H9 (cell line): ENCODE results near the gene SLC12A8. TPM values are rescaled to one million over a fixed set of nuclear protein-coding genes. Genes with fewer than 3 reads are reported as not detected.

Source experiments
- DNase-seq: peaks from one replicate; pipeline ENCODE4 v3.0.0-alpha.2; 2017
- H2AFZ ChIP-seq: one replicate; pipeline ENCODE4 v1.6.1; 2013; ENCODE audit warnings: mild to moderate bottlenecking, low read length, control low read depth, moderate library complexity
- H2AK5ac ChIP-seq: 2 replicates; pipeline ENCODE4 v1.6.1; 2013; ENCODE audit warnings: low read length, control low read depth, mixed read lengths; ENCODE audit not compliant: insufficient read length
- H2BK120ac ChIP-seq: one replicate; pipeline ENCODE4 v1.6.1; 2013; ENCODE audit warnings: low read depth, mild to moderate bottlenecking, low read length, control low read depth, inconsistent platforms; ENCODE audit not compliant: poor library complexity, severe bottlenecking
- H2BK12ac ChIP-seq: 2 replicates; pipeline ENCODE4 v1.6.1; 2013; ENCODE audit warnings: low read length, control low read depth, mixed read lengths, low read depth; ENCODE audit not compliant: insufficient read length
- H2BK15ac ChIP-seq: 2 replicates; pipeline ENCODE4 v1.6.1; 2013; ENCODE audit warnings: low read depth, low read length, control low read depth
- H2BK20ac ChIP-seq: one replicate; pipeline ENCODE4 v1.6.1; 2013; ENCODE audit warnings: low read depth, mild to moderate bottlenecking, low read length, control low read depth, inconsistent platforms; ENCODE audit not compliant: poor library complexity, severe bottlenecking
- H2BK5ac ChIP-seq: 2 replicates; pipeline ENCODE4 v1.6.1; 2013; ENCODE audit warnings: low read length, control low read depth, mixed read lengths; ENCODE audit not compliant: insufficient read length
- H3K14ac ChIP-seq: 2 replicates; pipeline ENCODE4 v1.6.1; 2013; ENCODE audit warnings: low read length, control low read depth; ENCODE audit not compliant: insufficient read depth
- H3K18ac ChIP-seq: 2 replicates; pipeline ENCODE4 v1.6.1; 2013; ENCODE audit warnings: low read depth, mild to moderate bottlenecking, mixed read lengths, low read length, control low read depth; ENCODE audit not compliant: insufficient read length
- H3K23ac ChIP-seq: 2 replicates; pipeline ENCODE4 v1.6.1; 2013; ENCODE audit warnings: low read length, control low read depth, mixed read lengths, low read depth; ENCODE audit not compliant: insufficient read length
- H3K23me2 ChIP-seq: 2 replicates; pipeline ENCODE4 v1.6.1; 2013; ENCODE audit warnings: low read depth, mild to moderate bottlenecking, mixed read lengths, low read length, control low read depth; ENCODE audit not compliant: insufficient read length, poor library complexity, severe bottlenecking
- H3K27ac ChIP-seq: 2 replicates; pipeline ENCODE4 v1.5.1; 2013; ENCODE audit warnings: low read length, control low read depth, mixed read lengths, low read depth; ENCODE audit not compliant: insufficient read length
- H3K27me3 ChIP-seq: 2 replicates; pipeline ENCODE4 v1.6.1; 2013; ENCODE audit warnings: low read length, control low read depth, inconsistent platforms; ENCODE audit not compliant: insufficient read depth
- H3K4ac ChIP-seq: 2 replicates; pipeline ENCODE4 v1.6.1; 2013; ENCODE audit warnings: low read depth, mild to moderate bottlenecking, control low read depth, inconsistent platforms, low read length, moderate library complexity
- H3K4me1 ChIP-seq: 2 replicates; pipeline ENCODE4 v1.6.1; 2013; ENCODE audit warnings: low read length, control low read depth, inconsistent platforms; ENCODE audit not compliant: insufficient read depth
- H3K4me2 ChIP-seq: 2 replicates; pipeline ENCODE4 v1.6.1; 2013; ENCODE audit warnings: low read length, control low read depth, mixed read lengths; ENCODE audit not compliant: insufficient read length, insufficient read depth
- H3K56ac ChIP-seq: 2 replicates; pipeline ENCODE4 v1.6.1; 2013; ENCODE audit warnings: low read depth, mild to moderate bottlenecking, mixed read lengths, low read length, control low read depth; ENCODE audit not compliant: insufficient read length
- H3K79me1 ChIP-seq: 2 replicates; pipeline ENCODE4 v1.6.1; 2013; ENCODE audit warnings: low read depth, mild to moderate bottlenecking, moderate library complexity, low read length, control low read depth, inconsistent platforms; ENCODE audit not compliant: insufficient read depth, poor library complexity, severe bottlenecking
- H3K79me2 ChIP-seq: 2 replicates; pipeline ENCODE4 v1.6.1; 2013; ENCODE audit warnings: low read length, control low read depth, inconsistent platforms; ENCODE audit not compliant: insufficient read depth
- H3K9ac ChIP-seq: 2 replicates; pipeline ENCODE4 v1.6.1; 2013; ENCODE audit warnings: low read length, control low read depth, mixed read lengths; ENCODE audit not compliant: insufficient read length; ENCODE audit errors: extremely low read depth
- H3K9me3 ChIP-seq: one replicate; pipeline ENCODE4 v1.6.1; 2013; ENCODE audit warnings: low read depth, low read length, inconsistent platforms; ENCODE audit not compliant: control insufficient read depth
- H3T11ph ChIP-seq: one replicate; pipeline ENCODE4 v1.6.1; 2013; ENCODE audit warnings: mild to moderate bottlenecking, low read length, control low read depth, inconsistent platforms
- H4K20me1 ChIP-seq: one replicate; pipeline ENCODE4 v1.6.1; 2013; ENCODE audit not compliant: control insufficient read depth, insufficient read length, insufficient read depth
- H4K5ac ChIP-seq: 2 replicates; pipeline ENCODE4 v1.6.1; 2013; ENCODE audit warnings: low read depth, mild to moderate bottlenecking, mixed read lengths, low read length, control low read depth; ENCODE audit not compliant: insufficient read length
- H4K8ac ChIP-seq: replicated peaks from 2 replicates; pipeline ENCODE4 v1.6.1; 2013; ENCODE audit warnings: low read length, control low read depth, mixed read lengths, low read depth; ENCODE audit not compliant: insufficient read length
- H4K91ac ChIP-seq: 2 replicates; pipeline ENCODE4 v1.6.1; 2013; ENCODE audit warnings: low read depth, mild to moderate bottlenecking, moderate library complexity, mixed read lengths, low read length, control low read depth; ENCODE audit not compliant: insufficient read length
- H3K27ac Mint-ChIP-seq, 3 experiments: 2 replicates in 2 of 3; 3 replicates in 1 of 3; pipeline ENCODE4 v1.8.0; 2020 to 2021; ENCODE audit warnings: mixed read lengths in 3 of 3, mild to moderate bottlenecking in 1 of 3, moderate library complexity in 1 of 3
- H3K27me3 Mint-ChIP-seq: 2 replicates; pipeline ENCODE4 v1.8.0; 2021; ENCODE audit warnings: low read depth, mild to moderate bottlenecking, moderate library complexity, mixed read lengths
- H3K36me3 Mint-ChIP-seq, 3 experiments: 2 replicates in 2 of 3; 3 replicates in 1 of 3; pipeline ENCODE4 v1.8.0; 2020 to 2021; ENCODE audit warnings: low read depth in 3 of 3, mixed read lengths in 3 of 3; ENCODE audit not compliant: insufficient read depth in 1 of 3
- H3K4me1 Mint-ChIP-seq, 2 experiments: 2 replicates each; pipeline ENCODE4 v1.8.0; 2020; ENCODE audit warnings: mixed read lengths in 2 of 2
- H3K4me3 Mint-ChIP-seq, 2 experiments: 2 replicates in 1 of 2; 3 replicates in 1 of 2; pipeline ENCODE4 v1.8.0; 2020 to 2021; ENCODE audit warnings: mild to moderate bottlenecking in 2 of 2, mixed read lengths in 2 of 2, moderate library complexity in 1 of 2
- H3K9me3 Mint-ChIP-seq, 2 experiments: 2 replicates in 1 of 2; 3 replicates in 1 of 2; pipeline ENCODE4 v1.8.0; 2020; ENCODE audit warnings: mild to moderate bottlenecking in 2 of 2, mixed read lengths in 2 of 2, moderate library complexity in 1 of 2
- CTCF ChIP-seq: fragments of 200-600 bp; sonication (generic); conservative IDR thresholded peaks from 3 replicates; pipeline ENCODE4 v1.8.0; 2021; ENCODE audit warnings: antibody characterized with exemption, mild to moderate bottlenecking
- WGBS: extraction: QIAGEN DNeasy Blood & Tissue Kit; methylation state at CpG from one replicate; pipeline ENCODE4 v1.1.7; 2013; ENCODE audit warnings: missing lambda C conversion rate, low lambda C conversion rate, mixed read lengths; ENCODE audit not compliant: insufficient read length; ENCODE audit errors: extremely low coverage; 5-methylcytosine and 5-hydroxymethylcytosine counted together
- total RNA-seq: library from RNA; stranded (reverse); gene quantifications from 2 replicates; pipeline ENCODE4 v1.2.1, GENCODE V29; 2021

The SLC12A8 gene
- total RNA-seq, 1 experiment from 2014 or later = 8.2 TPM

GRCh38 chr3:125045194-125045593 lies 167.4 kb downstream of the SLC12A8 start:
- no peak overlapping the region for H2BK5ac ChIP-seq
- H3K79me1 ChIP-seq = no peaks in the 10 kb centered on the region
- no peak overlapping the region for H3K9ac ChIP-seq
- no peak for TF ChIP-seq CTCF
- H3K4me1 ChIP-seq = no peaks in the 10 kb centered on the region
- H3K56ac ChIP-seq = no peak overlapping the region
- no peak overlapping the region for H3K27ac ChIP-seq
- Mint-ChIP-seq H3K36me3 (no peaks in the 10 kb centered on the region; a peak in 1 of 7 replicates), H3K4me1 (peaks cover 10 to 12% of the 10 kb centered on the region in 2 experiments), H3K9me3 (no peaks in the 10 kb centered on the region), H3K27ac (no peak overlapping the region), H3K4me3 (no peak overlapping the region), H3K27me3 (no peaks in the 10 kb centered on the region)
- no peak for DNase-seq
- H3K9me3 ChIP-seq = no peaks in the 10 kb centered on the region
- no peaks in the 10 kb centered on the region for H3K23me2 ChIP-seq
- no peaks in the 10 kb centered on the region for H4K20me1 ChIP-seq
- no peak overlapping the region for H2AK5ac ChIP-seq
- H2AFZ ChIP-seq = no peak overlapping the region
- H4K91ac ChIP-seq = no peak overlapping the region
- H2BK12ac ChIP-seq = no peak overlapping the region
- no peak overlapping the region for H4K8ac ChIP-seq
- H3K4me2 ChIP-seq = no peak overlapping the region
- H3K79me2 ChIP-seq = no peaks in the 10 kb centered on the region
- no peak overlapping the region for H2BK120ac ChIP-seq
- no peak overlapping the region for H3K23ac ChIP-seq
- no peak overlapping the region for H3K18ac ChIP-seq
- no peak overlapping the region for H3T11ph ChIP-seq
- no peak overlapping the region for H2BK15ac ChIP-seq
- no peak overlapping the region for H2BK20ac ChIP-seq
- H3K4ac ChIP-seq = no peak overlapping the region
- H3K27me3 ChIP-seq = no peaks in the 10 kb centered on the region
- no peak overlapping the region for H3K14ac ChIP-seq
- H4K5ac ChIP-seq = no peak overlapping the region
- no CpG with 5 or more reads among the region's 5 CpGs for WGBS
